GM18909 (cell line): ENCODE measurements around the gene RFX1.
"Not testable (repeated sequence)": the region's sequence is repeated elsewhere in the genome, so short reads cannot be mapped to it uniquely, and the experiment has no call there.

Experiments used
- ATAC-seq: cut with Tn5 transposase; IDR thresholded peaks from one replicate; pipeline ENCODE4 v1.9.1; 2021; ENCODE audit warnings: mild to moderate bottlenecking; ENCODE audit not compliant: unreplicated experiment, poor library complexity

RFX1 gene

DNA sequence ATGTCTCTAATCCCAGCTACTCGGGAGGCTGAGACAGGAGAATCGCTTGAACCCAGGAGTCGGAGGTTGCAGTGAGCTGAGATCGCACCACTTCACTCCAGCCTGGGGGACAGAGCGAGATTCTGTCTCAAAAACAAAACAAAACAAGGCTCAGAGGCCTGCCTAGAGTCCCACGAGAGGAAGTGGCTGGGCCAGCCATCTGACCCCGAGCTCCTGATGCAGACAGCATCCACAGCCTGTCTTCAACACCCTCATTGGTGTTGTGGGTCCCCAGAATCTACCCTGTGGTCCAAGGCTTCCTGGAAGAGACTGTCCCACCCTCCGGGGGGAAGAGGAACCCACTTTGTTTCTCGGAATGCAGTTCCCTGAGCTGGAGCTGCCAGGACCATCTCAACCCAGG is 24.7 kb downstream of the RFX1 start:
- no peak for ATAC-seq

- ATAC-seq: no peak
Observed at GRCh38 chr19:13981021-13981420, 25.1 kb downstream of the RFX1 start.

GRCh38 chr19:13980340-13980739 is 25.8 kb downstream of the RFX1 start:
- no peak for ATAC-seq

DNA sequence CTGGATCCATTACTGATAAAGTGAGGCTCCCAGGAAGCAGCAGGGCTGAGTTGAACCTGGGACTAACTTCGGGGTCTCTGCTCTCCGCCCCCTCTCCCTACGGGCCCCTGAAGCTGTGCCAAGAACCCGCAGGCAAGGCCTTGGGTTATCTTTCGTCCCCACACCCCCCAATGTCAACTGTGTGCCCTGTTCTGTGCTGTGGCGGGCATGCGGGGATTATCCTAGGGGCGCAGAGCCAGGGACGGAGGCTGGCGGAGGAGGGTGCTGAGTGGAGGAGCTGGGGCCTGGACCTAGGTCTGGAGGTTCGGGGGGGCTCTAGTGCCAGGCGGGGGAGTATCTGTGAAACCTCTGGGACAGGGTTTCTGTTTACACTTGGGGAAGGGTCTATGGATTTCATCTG is 26.4 kb downstream of the RFX1 start:
- ATAC-seq: no peak

DNA sequence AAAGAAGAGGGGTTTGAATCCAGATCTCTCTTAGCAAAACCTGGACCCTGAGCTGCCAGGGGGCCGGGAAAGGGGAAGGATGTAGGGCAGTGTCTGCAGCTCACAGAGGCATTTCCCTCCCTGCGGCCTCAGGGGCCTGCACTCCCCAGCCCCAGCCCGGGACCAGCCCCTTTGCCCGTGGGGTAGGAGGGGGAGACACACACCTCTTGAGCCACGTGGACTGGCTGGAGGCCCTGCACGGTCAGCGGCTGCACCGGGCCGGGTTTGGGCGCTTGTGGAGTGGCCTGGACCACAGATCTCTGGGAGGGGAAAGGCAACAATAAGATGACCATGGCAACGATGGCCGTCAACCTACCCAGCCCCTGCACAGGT is 26.9 kb downstream of the RFX1 start:
- ATAC-seq: no peak

- no peak for ATAC-seq
Observed at GRCh38 chr19:13978351-13979243, 27.5 kb downstream of the RFX1 start.

DNA sequence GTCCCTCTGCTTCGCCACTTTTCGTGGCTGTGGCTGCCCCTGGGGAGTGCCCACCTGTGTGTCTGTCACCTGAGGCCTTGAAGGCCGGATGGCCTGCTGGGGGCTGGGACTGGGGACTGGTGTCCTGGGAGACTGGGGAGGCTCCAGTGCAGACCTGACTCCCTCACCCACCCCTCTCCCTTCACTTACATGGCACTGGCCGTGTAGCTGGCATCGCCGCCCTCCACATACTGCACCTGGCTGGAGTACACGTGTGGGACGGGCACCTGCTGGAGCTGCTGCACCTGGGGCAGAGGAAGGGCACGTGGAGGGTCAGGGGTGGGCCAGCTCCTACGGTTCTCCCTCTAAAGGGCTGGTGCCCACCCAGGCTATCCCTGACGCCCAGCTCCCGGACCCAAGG is 28.3 kb downstream of the RFX1 start:
- ATAC-seq: no peak

DNA sequence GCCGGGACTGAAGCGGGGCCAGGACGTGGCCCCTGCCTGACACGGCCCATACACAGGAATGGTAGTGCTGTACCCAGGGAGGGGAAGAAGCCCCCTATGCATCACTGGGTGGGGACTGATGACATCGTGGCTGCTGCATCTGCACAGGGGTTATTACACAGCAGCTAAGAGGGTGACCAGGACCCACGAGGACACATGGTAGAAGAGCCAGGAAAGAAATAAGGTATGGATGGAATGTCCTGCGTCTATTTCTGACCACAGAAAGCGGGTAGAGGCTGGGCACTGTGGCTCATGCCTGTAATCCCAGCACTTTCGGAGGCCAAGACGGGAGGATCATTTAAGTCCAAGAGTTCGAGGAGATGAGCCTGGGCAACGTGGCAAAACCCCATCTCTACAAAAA is 29.7 kb downstream of the RFX1 start:
- ATAC-seq: no peak

DNA sequence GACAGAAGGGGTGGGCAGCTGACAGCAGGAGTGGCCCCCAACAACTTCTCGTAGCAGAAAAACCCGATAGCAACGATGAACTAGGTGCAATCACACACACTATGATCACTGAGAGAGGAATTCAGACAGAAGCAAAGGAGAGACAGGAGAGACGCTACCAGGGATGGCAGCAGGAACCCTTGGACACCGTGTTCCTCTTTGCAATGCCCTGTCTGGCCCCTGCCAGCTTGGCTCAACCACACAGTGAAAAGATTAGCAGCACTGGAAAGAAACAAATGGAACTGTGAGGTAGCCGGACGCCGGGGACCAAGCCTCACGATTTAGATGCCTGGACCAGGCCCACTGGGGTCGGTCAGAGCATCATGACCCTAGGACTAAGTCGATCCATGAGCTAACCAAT is 30.2 kb downstream of the RFX1 start:
- no peak for ATAC-seq

- ATAC-seq: no peak
Observed at GRCh38 chr19:13974073-13974472, 32.0 kb downstream of the RFX1 start.

- ATAC-seq: not testable (repeated sequence)
Observed at GRCh38 chr19:13973479-13973878, 32.6 kb downstream of the RFX1 start.

GRCh38 chr19:13972368-13973155 is 33.6 kb downstream of the RFX1 start:
- ATAC-seq: no peak

DNA sequence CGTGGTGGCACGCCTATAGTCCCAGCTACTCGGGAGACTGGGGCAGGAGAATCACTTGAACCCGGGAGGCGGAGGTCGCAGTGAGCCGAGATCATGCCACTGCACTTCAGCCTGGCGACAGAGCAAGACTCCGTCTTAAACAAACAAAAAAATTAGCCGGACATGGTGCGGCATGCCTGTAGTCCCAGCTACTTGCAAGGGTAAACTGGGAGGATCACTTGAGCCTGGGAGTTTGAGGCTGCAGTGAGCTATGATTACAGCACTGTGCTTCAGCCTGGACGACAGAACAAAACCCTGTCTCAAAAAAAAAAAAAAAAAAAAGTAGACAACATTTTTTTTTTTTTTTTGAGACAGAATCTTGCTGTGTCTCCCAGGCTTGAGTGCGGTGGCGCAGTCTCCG is 34.3 kb downstream of the RFX1 start:
- not testable (repeated sequence) for ATAC-seq

DNA sequence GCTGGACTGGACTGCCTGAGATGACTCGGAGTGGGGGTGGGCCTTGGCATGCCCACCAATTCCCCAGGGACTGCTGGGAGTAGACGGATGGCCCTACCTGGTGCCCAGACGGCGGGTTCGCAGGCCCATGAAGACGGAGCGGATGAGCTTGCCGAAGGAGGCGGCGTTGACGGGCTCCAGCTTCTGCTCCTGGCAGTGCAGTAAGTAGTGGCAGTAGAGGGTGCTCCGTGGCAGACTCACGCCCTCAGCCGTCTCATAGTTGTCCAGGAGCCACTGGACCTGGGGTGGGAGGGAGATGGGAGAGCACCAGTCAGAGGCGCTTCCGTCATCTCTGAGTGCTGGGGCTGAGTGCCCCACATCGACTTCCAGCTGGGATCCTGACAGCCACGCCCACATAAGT is 36.2 kb downstream of the RFX1 start:
- ATAC-seq: no peak

- no peak for ATAC-seq
Observed at GRCh38 chr19:13968999-13969398, 37.1 kb downstream of the RFX1 start.

GRCh38 chr19:13968383-13968935 is 37.7 kb downstream of the RFX1 start:
- ATAC-seq: no peak

DNA sequence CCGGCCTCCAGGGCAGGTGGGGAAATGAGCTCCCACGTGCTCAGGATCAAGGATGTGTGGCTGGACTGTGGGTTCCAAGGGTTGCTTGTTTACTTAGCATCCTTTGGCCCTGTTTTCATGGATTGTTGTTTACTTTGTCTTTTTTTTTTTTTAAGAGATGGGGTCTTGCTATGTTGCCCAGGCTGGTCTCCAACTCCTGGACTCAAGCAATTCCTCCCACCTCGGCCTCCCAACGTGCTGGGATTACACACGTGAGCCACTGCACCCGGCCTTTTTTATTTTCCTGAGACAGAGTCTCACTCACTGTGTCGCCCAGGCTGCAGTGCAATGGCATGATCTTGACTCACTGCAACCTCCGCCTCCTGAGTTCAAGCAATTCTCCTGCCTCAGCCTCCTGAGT is 38.9 kb downstream of the RFX1 start:
- ATAC-seq: not testable (repeated sequence)

- no peak for ATAC-seq
Observed at GRCh38 chr19:13966684-13967128, 39.4 kb downstream of the RFX1 start.

- no peak for ATAC-seq
Observed at GRCh38 chr19:13965926-13966683, 40.0 kb downstream of the RFX1 start.

DNA sequence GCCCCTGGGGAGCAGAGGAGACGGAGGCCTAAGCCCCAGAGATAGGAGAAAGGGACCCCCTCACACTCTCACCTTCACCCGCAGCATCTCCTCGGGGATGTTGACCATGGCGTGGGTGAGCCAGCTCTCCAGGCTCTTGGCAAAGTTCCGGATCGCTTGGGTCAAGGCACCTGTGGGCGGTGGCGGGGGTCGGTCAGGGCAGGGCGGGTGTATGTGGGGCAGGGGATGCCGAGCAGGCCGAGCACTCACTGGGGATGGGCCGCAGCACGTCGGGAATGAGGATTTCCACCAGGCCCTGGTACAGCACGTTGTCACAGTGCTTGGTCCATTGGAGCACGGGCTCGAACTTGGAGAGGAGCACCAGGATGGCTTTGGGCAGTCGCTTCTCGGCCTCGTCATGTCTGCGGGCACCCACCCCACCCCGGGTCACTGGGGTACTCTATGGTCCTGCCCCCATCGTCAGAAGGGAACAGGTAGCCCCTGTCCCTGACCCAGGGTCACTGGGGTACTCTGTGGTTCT is 40.7 kb downstream of the RFX1 start:
- ATAC-seq: no peak
